Measurements from ENCODE around the gene KIAA0040. TPM values are rescaled to one million over a fixed set of nuclear protein-coding genes. Genes with fewer than 3 reads are reported as not detected.
A peak's percentile ranks its signal among the peaks of the same experiment; 100 is the strongest.

KIAA0040 gene
- total RNA-seq, 3 donors from 2014 or later (not counting 1 experiment from before 2014, with no cell fraction given), result 18.0 to 21.2 (median 19.4) TPM

- ATAC-seq (peak; percentile 77 to 96 (median 87)), DNase-seq (peak; percentile 55 to 80)
- Mint-ChIP-seq H3K27me3 (ENCODE audit: low read depth in 2 of 2) (peaks cover 20 to 22% of the 10 kb centered on the region in 2 donors), H3K4me3 (no peak overlapping the region), H3K9me3 (no peaks in the 10 kb centered on the region), H3K4me1 (peaks cover 0 to 8% of the 10 kb centered on the region in 2 donors), H3K36me3 (no peaks in the 10 kb centered on the region), H3K27ac (no peak overlapping the region)
- Histone ChIP-seq H3K4me1 (ENCODE audit: control insufficient read depth, insufficient read depth, low read length) (peaks cover 3% of the 10 kb centered on the region), H3K4me3 (ENCODE audit: low read length) (no peak overlapping the region), H3K9me3 (ENCODE audit: control insufficient read depth, insufficient read depth, low read length) (no peaks in the 10 kb centered on the region), H3K36me3 (ENCODE audit: control insufficient read depth, insufficient read depth, low read length) (no peaks in the 10 kb centered on the region), H3K27me3 (ENCODE audit: control insufficient read depth, insufficient read depth, low read length) (peaks cover 4% of the 10 kb centered on the region), H3K27ac (ENCODE audit: low read length) (no peak overlapping the region)
- peak; percentile 89 for TF ChIP-seq CTCF (IDR thresholded peaks at IDR 0.05)
- WGBS (ENCODE audit: insufficient coverage), result 39% methylated on average over 17 of the region's 21 CpGs
- intact Hi-C loops (cut with micrococcal nuclease), result no loop called here
These were observed 45.9 kb downstream of the KIAA0040 start for GRCh38 chr1:175146529-175147213.

- Mint-ChIP-seq H3K9me3 (no peaks in the 10 kb centered on the region), H3K27me3 (ENCODE audit: low read depth in 2 of 2) (peaks cover 14 to 16% of the 10 kb centered on the region in 2 donors), H3K27ac (no peak overlapping the region), H3K4me3 (no peak overlapping the region), H3K36me3 (no peaks in the 10 kb centered on the region), H3K4me1 (peaks cover 0 to 5% of the 10 kb centered on the region in 2 donors)
- intact Hi-C loops (cut with micrococcal nuclease), result no loop called here
- TF ChIP-seq CTCF (IDR thresholded peaks at IDR 0.05), result no peak
- Histone ChIP-seq H3K4me3 (ENCODE audit: low read length) (no peak overlapping the region), H3K9me3 (ENCODE audit: control insufficient read depth, insufficient read depth, low read length) (no peaks in the 10 kb centered on the region), H3K4me1 (ENCODE audit: control insufficient read depth, insufficient read depth, low read length) (peaks cover 3% of the 10 kb centered on the region), H3K36me3 (ENCODE audit: control insufficient read depth, insufficient read depth, low read length) (no peaks in the 10 kb centered on the region), H3K27ac (ENCODE audit: low read length) (no peak overlapping the region), H3K27me3 (ENCODE audit: control insufficient read depth, insufficient read depth, low read length) (no peaks in the 10 kb centered on the region)
- ATAC-seq (no peak), DNase-seq (no peak)
- 72% methylated on average over 5 of the region's 7 CpGs for WGBS (ENCODE audit: insufficient coverage)
These were observed 46.6 kb downstream of the KIAA0040 start for GRCh38 chr1:175145899-175146528.

- Histone ChIP-seq H3K27ac (ENCODE audit: low read length) (no peak overlapping the region), H3K27me3 (ENCODE audit: control insufficient read depth, insufficient read depth, low read length) (no peaks in the 10 kb centered on the region), H3K9me3 (ENCODE audit: control insufficient read depth, insufficient read depth, low read length) (no peaks in the 10 kb centered on the region), H3K36me3 (ENCODE audit: control insufficient read depth, insufficient read depth, low read length) (no peaks in the 10 kb centered on the region), H3K4me1 (ENCODE audit: control insufficient read depth, insufficient read depth, low read length) (no peaks in the 10 kb centered on the region), H3K4me3 (ENCODE audit: low read length) (no peak overlapping the region)
- H3K9me3 Mint-ChIP-seq, result no peaks in the 10 kb centered on the region
- H3K4me1 Mint-ChIP-seq, result no peaks in the 10 kb centered on the region
- no peak for ATAC-seq
- DNase-seq, result no peak
- TF ChIP-seq CTCF (IDR thresholded peaks at IDR 0.05), result no peak
- no peak overlapping the region for H3K27ac Mint-ChIP-seq
- WGBS (ENCODE audit: insufficient coverage), result 94% methylated on average over 2 of the region's 2 CpGs
- no peak overlapping the region for H3K4me3 Mint-ChIP-seq
- no peaks in the 10 kb centered on the region for H3K36me3 Mint-ChIP-seq
- peaks cover 0 to 16% of the 10 kb centered on the region in 2 donors for H3K27me3 Mint-ChIP-seq (ENCODE audit: low read depth in 2 of 2)
- intact Hi-C loops (cut with micrococcal nuclease), result no loop called here
These were observed 54.0 kb downstream of the KIAA0040 start for GRCh38 chr1:175138579-175138978.

Data from natural killer cell (primary cell).